ENCODE data around the gene MAP4K2.

MAP4K2 gene

GRCh38 chr11:64754124-64754918, 48.7 kb downstream of the MAP4K2 start:
- DNase-seq (ENCODE audit: low read depth) = no peak

- no peak for DNase-seq (ENCODE audit: low read depth)
Observed at GRCh38 chr11:64753380-64754123, 49.5 kb downstream of the MAP4K2 start.

- no peak for DNase-seq (ENCODE audit: low read depth)
Observed at GRCh38 chr11:64753019-64753379, 50.0 kb downstream of the MAP4K2 start.

GRCh38 chr11:64752175-64752970, 50.6 kb downstream of the MAP4K2 start:
- no peak for DNase-seq (ENCODE audit: low read depth)

- no peak for DNase-seq (ENCODE audit: low read depth)
Observed at GRCh38 chr11:64751580-64751979, 51.4 kb downstream of the MAP4K2 start.

GRCh38 chr11:64751136-64751535, 51.9 kb downstream of the MAP4K2 start:
- DNase-seq (ENCODE audit: low read depth) = no peak

GRCh38 chr11:64750361-64751054, 52.5 kb downstream of the MAP4K2 start:
- DNase-seq (ENCODE audit: low read depth) = no peak

GRCh38 chr11:64747961-64748665, 54.9 kb downstream of the MAP4K2 start:
- DNase-seq (ENCODE audit: low read depth) = peak; percentile 22

- no peak for DNase-seq (ENCODE audit: low read depth)
Observed at GRCh38 chr11:64746486-64746885, 56.5 kb downstream of the MAP4K2 start.

- peak; percentile 20 for DNase-seq (ENCODE audit: low read depth)
Observed at GRCh38 chr11:64745521-64746328, 57.3 kb downstream of the MAP4K2 start.

- no peak for DNase-seq (ENCODE audit: low read depth)
Observed at GRCh38 chr11:64745189-64745520, 57.9 kb downstream of the MAP4K2 start.

- no peak for DNase-seq (ENCODE audit: low read depth)
Observed at GRCh38 chr11:64744544-64745188, 58.3 kb downstream of the MAP4K2 start.

GRCh38 chr11:64743591-64744543, 59.1 kb downstream of the MAP4K2 start, which contains the start of gene RASGRP2:
Gene RASGRP2 (minus strand): TSS chr11:64744142. CDS start chr11:64742866, 1,276 bp downstream.
- no peak for DNase-seq (ENCODE audit: low read depth)

- no peak for DNase-seq (ENCODE audit: low read depth)
Observed at GRCh38 chr11:64742889-64743590, 60.0 kb downstream of the MAP4K2 start.

- no peak for DNase-seq (ENCODE audit: low read depth)
Observed at GRCh38 chr11:64742087-64742888, 60.7 kb downstream of the MAP4K2 start.

GRCh38 chr11:64741375-64742086, 61.5 kb downstream of the MAP4K2 start:
- DNase-seq (ENCODE audit: low read depth) = no peak

GRCh38 chr11:64739871-64740270, 63.1 kb downstream of the MAP4K2 start:
- DNase-seq (ENCODE audit: low read depth) = no peak
